ENCODE results near the gene TOMM5. TPM values are rescaled to one million over a fixed set of nuclear protein-coding genes. Genes with fewer than 3 reads are reported as not detected.

TOMM5 gene
- polyA plus RNA-seq, 1 experiment: 207 TPM

GRCh38 chr9:37617832-37618231 is 25.4 kb upstream of the TOMM5 start:
- DNase-seq (ENCODE audit: low read depth, low spot score): no peak
- no peak for TF ChIP-seq CTCF (IDR thresholded peaks at IDR 0.05; ENCODE audit: low read depth, low read length)

GRCh38 chr9:37617161-37617560 is 24.8 kb upstream of the TOMM5 start:
- TF ChIP-seq CTCF (IDR thresholded peaks at IDR 0.05; ENCODE audit: low read depth, low read length): no peak
- DNase-seq (ENCODE audit: low read depth, low spot score): no peak
- CTCF ChIA-PET: no interaction called here
- Histone ChIP-seq H3K9me3 (ENCODE audit: control insufficient read depth, insufficient read depth, low read length) (no peaks in the 10 kb centered on the region), H3K4me3 (ENCODE audit: low read depth, low read length) (no peak overlapping the region), H3K27ac (ENCODE audit: low read depth, low read length) (no peak overlapping the region), H3K27me3 (ENCODE audit: control insufficient read depth, insufficient read depth, low read length) (no peaks in the 10 kb centered on the region)
- POLR2A ChIA-PET: no interaction called here

More at GRCh38 chr9:37617832-37618231, 25.4 kb upstream of the TOMM5 start:
- H3K9me3 ChIP-seq (ENCODE audit: control insufficient read depth, insufficient read depth, low read length): no peaks in the 10 kb centered on the region
- H3K27me3 ChIP-seq (ENCODE audit: control insufficient read depth, insufficient read depth, low read length): no peaks in the 10 kb centered on the region
- no peak overlapping the region for H3K4me3 ChIP-seq (ENCODE audit: low read depth, low read length)
- POLR2A ChIA-PET: no interaction called here
- no peak overlapping the region for H3K27ac ChIP-seq (ENCODE audit: low read depth, low read length)
- CTCF ChIA-PET: no interaction called here

DNA sequence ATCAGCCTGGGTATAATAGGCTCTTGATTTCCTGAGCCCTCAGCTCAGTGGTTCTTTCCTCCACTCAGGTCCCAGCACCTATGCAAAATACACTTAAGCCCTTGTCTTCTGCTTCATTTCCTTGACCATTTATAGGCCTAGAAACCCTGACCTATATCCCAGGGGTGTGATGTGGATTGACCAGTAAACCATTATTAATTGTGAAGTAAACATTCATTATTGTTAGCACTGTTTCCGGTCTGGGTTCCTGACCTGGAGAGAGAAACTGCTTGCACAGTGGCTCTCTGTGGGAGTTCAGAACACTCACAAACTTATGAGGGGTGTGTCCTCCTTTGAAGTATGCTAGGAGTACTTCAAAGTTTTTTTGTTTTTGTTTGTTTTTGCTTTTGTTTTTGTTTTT is 19.6 kb upstream of the TOMM5 start:
- DNase-seq (ENCODE audit: low read depth, low spot score): no peak
- ChIA-PET CTCF (no interaction called here), POLR2A (no interaction called here)
- Histone ChIP-seq H3K27me3 (ENCODE audit: control insufficient read depth, insufficient read depth, low read length) (peaks cover 17% of the 10 kb centered on the region), H3K4me3 (ENCODE audit: low read depth, low read length) (no peak overlapping the region), H3K27ac (ENCODE audit: low read depth, low read length) (no peak overlapping the region), H3K9me3 (ENCODE audit: control insufficient read depth, insufficient read depth, low read length) (no peaks in the 10 kb centered on the region)
- TF ChIP-seq CTCF (IDR thresholded peaks at IDR 0.05; ENCODE audit: low read depth, low read length): no peak

DNA sequence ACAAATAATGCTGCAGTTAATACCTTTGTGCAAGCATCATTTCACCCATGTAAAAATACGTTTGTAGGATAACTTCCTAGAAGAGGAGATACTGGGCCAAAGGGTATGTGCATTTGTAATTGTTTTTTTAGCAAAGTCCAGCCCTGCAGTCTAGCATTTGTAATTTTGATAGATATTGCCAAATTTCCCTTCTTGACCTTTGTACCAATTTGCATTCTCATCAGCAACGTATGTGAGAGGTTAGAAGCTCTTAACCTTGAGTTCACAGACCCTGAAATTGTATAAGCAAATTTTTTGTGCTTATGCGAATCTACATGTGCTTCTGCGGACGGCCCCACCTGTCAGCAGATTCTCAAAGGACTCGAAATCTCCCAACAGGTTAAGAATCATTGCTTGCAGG is 18.6 kb upstream of the TOMM5 start:
- H3K9me3 ChIP-seq (ENCODE audit: control insufficient read depth, insufficient read depth, low read length): no peaks in the 10 kb centered on the region
- no peak overlapping the region for H3K27ac ChIP-seq (ENCODE audit: low read depth, low read length)
- no peak for TF ChIP-seq CTCF (IDR thresholded peaks at IDR 0.05; ENCODE audit: low read depth, low read length)
- H3K27me3 ChIP-seq (ENCODE audit: control insufficient read depth, insufficient read depth, low read length): peaks cover 21% of the 10 kb centered on the region
- no peak for DNase-seq (ENCODE audit: low read depth, low spot score)
- POLR2A ChIA-PET: no interaction called here
- CTCF ChIA-PET: no interaction called here
- H3K4me3 ChIP-seq (ENCODE audit: low read depth, low read length): no peak overlapping the region

DNA sequence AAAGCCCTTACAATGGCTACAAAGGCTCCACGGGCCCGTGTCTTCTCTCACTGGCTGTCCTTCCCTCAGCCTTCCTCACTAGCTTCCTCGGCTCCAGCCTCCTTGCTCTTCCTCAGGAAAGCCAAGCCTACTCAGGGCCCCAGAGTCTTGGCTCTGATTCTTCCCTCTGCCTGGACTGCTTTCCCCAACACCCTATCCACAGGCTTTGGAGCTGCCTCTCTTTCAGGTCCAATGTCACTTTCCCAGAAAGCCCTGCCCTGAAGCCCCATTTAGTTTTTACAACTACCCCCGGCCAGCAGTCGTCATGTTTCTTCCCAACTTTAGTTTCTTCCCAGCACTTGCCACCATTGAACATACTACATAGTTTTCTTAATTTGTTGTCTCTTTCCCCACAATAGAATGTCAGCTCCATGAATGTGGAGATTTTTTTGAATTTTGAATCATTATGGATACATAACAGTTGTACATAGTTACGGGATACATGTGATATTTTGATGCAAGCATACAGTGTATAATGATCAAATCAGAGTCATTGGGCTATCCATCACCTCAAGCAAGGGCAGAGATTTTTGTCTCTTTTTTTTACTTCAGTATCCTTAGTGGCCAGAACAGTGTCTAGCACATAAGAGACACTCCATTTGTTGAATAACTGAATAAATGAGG is 17.5 kb upstream of the TOMM5 start:
- ChIA-PET CTCF (no interaction called here), POLR2A (no interaction called here)
- TF ChIP-seq CTCF (IDR thresholded peaks at IDR 0.05; ENCODE audit: low read depth, low read length): no peak

More for the DNA sequence above, 17.5 kb upstream of the TOMM5 start:
- Histone ChIP-seq H3K4me3 (ENCODE audit: low read depth, low read length) (no peak overlapping the region), H3K27ac (ENCODE audit: low read depth, low read length) (no peak overlapping the region), H3K9me3 (ENCODE audit: control insufficient read depth, insufficient read depth, low read length) (no peaks in the 10 kb centered on the region), H3K27me3 (ENCODE audit: control insufficient read depth, insufficient read depth, low read length) (peaks cover 30% of the 10 kb centered on the region)
- DNase-seq (ENCODE audit: low read depth, low spot score): no peak

All from AG04450 (cell line).